Superior temporal gyrus (tissue), 1 donor: ENCODE data around the gene ZNF462.
"Not testable (repeated sequence)": the region's sequence is repeated elsewhere in the genome, so short reads cannot be mapped to it uniquely, and the experiment has no call there.

ENCODE experiments used
- DNase-seq: peaks from one replicate; pipeline ENCODE4 v3.0.0-alpha.2; 2016; ENCODE audit errors: extremely low spot score

The ZNF462 gene

GRCh38 chr9:106862821-106863720 lies at the start of gene ZNF462:
Gene ZNF462, plus strand, starts transcription at chr9:106863166. Its CDS starts 60,218 bp downstream, at chr9:106923384.
- peak; percentile 77 for DNase-seq

GRCh38 chr9:106816524-106816923 lies 46.4 kb upstream of the ZNF462 start:
- DNase-seq, result no peak

- DNase-seq, result no peak
Observed at GRCh38 chr9:106818034-106818433, 44.9 kb upstream of the ZNF462 start.

- no peak for DNase-seq
Observed at GRCh38 chr9:106820866-106821265, 42.1 kb upstream of the ZNF462 start.

GRCh38 chr9:106828070-106828469 lies 34.9 kb upstream of the ZNF462 start:
- DNase-seq, result no peak

GRCh38 chr9:106828965-106829364 lies 34.0 kb upstream of the ZNF462 start:
- DNase-seq, result no peak

- no peak for DNase-seq
Observed at GRCh38 chr9:106829666-106830408, 33.1 kb upstream of the ZNF462 start.

GRCh38 chr9:106830527-106831150 lies 32.3 kb upstream of the ZNF462 start:
- DNase-seq, result no peak

- DNase-seq, result no peak
Observed at GRCh38 chr9:106834888-106835287, 28.1 kb upstream of the ZNF462 start.

- DNase-seq, result no peak
Observed at GRCh38 chr9:106835840-106836239, 27.1 kb upstream of the ZNF462 start.

- DNase-seq, result no peak
Observed at GRCh38 chr9:106843371-106843770, 19.6 kb upstream of the ZNF462 start.

GRCh38 chr9:106846307-106846706 lies 16.7 kb upstream of the ZNF462 start:
- no peak for DNase-seq

GRCh38 chr9:106846857-106847256 lies 16.1 kb upstream of the ZNF462 start:
- no peak for DNase-seq

- DNase-seq, result not testable (repeated sequence)
Observed at GRCh38 chr9:106851640-106852039, 11.3 kb upstream of the ZNF462 start.

GRCh38 chr9:106857811-106858470 lies 5.0 kb upstream of the ZNF462 start:
- no peak for DNase-seq

- DNase-seq, result no peak
Observed at GRCh38 chr9:106859957-106860720, 2.8 kb upstream of the ZNF462 start.

- DNase-seq, result peak; percentile 26
Observed at GRCh38 chr9:106860721-106861639, 2.0 kb upstream of the ZNF462 start.

GRCh38 chr9:106861640-106862109 lies 1.3 kb upstream of the ZNF462 start:
- DNase-seq, result no peak

- peak; percentile 65 for DNase-seq
Observed at GRCh38 chr9:106862110-106862820, 701 bp upstream of the ZNF462 start.
